DMS153 (cell line): Measurements from ENCODE around the gene PLXNC1.
A peak's percentile ranks its signal among the peaks of the same experiment; 100 is the strongest.

ENCODE experiments used
- DNase-seq: peaks from one replicate; lab custom pipeline; 2025; lab: John Stamatoyannopoulos, UW

Gene PLXNC1

DNA sequence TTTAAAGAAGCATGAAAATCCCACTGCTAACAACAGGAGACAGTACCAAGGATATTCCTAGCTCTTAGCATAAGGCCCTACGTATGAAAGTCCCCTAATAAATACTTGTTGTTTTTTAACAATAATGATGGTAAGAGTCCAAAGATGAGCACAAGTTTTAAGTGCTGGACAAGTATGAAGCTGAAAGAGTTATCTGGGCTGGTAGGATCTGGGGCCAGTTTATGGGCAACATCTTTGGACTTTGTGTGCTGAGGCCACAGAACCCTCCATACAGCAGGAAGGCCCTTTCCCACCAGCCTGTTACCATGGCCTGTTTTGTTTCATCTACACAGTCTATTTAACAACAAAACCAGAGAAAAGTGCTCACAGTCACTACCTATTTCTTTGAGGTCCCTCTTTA is 12.5 kb upstream of the PLXNC1 start:
- no peak for DNase-seq

DNA sequence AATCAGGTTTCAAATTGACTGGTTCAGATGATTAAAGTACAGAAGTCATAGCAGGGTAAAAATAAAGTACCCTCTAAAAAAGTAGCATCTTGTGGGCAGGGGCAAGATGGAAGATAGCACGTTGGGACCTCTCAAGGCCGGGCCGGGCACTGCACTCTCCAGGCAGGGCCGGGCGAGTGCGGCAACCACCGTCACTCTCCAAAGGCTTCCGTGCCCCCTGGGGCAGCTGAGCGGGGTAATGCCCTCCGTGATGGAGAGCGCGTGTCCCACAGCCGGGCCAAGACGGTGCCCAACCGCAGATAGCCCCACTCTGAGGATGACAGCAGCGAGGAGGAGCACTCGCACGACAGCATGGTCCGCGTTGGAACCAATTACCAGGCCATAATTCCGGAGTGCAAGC is 8.6 kb upstream of the PLXNC1 start:
- no peak for DNase-seq

DNA sequence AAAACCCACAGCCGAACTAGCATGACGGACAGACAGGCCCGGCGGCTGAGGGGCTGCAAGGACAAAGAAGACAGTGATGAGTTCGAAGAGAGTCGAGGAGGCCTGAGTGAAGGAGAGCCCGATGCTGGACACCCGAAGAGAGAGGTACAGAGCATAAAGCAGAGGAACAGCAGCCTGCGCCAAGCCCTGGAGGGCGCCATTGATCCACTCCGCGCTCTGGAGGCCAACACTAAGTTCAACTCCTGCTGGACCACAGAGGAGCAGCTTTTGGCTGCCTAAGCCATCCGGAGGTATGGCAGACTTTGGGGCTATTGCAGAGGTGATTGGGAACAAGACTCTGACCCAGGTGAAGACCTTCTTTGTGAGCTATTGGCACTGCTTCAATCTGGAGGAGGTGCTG is 7.8 kb upstream of the PLXNC1 start:
- DNase-seq = no peak

DNA sequence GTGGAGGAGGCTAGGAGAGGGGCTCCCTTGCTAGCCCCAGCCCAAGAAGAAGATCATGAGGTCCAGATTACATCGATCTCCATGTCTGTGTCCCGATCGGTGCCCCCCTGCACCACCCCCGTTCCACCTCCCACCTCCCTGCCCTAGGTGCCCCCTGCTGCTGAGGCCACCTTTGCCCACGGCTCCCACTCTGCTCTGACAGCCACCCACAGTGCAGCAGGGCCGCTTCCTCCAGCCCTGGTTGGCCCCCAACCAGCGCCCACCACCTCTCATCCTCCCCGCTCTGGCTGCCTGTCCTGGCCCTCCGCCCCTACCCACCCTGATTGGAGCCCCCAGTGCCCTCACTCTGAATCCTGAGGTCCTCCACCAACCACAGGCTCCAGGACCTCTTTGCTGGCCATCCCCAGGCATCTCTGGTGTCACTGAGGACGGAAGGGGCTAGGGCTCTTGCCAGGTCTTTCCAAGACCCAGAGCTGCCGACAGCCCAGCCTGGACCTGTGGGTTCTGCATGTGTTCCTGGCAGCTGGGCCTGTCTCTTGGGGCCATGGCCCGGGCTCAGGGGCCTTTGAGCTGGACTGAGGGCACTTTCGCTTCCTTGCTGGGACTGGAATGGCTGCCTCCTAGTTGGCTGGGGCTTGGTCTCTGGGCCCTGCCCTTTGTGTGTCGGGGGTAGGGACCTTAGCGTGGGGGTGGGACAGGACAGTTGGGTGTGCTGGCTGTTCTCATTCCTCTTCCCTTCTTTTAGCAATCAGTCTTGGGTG is 7.2 kb upstream of the PLXNC1 start:
- DNase-seq = no peak

DNA sequence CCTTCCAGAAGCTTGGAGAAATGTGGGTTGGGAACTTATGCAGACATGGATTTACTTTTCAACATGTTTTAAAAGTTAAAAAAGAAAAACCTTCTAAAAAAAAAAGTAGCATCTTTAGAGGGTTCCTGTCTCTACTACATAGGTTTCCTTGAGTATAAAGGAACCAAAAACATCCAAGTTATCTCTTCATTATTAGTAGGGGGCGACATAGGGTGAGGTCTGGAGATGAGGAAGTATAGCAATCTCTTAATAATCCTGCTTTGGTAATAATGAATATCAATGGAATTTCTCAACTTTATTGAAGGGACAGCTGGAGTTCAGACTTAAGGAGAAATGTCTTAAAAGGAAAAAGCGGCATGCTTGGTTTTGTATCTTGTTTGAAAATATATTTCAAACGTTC is 6.5 kb upstream of the PLXNC1 start:
- no peak for DNase-seq

DNA sequence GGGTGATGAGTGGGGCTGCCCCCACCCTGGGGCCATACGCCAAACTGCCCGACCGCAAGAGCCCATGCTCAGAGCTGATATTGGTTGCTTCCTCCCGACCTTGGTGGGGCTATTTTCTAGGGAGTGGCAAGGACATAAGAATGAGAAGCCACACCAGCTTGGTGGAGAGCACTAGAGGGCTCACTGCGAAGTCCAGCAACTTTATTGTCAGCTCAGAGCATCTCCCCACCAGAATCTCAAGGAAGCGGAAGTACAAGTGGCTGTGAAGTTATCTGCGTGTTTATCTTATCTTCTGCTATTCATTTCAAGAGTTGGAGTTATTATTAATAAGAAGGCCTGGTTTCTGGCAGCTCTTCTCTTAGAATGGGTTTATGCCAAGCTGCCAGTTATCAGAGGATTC is 4.9 kb upstream of the PLXNC1 start:
- DNase-seq = no peak

DNA sequence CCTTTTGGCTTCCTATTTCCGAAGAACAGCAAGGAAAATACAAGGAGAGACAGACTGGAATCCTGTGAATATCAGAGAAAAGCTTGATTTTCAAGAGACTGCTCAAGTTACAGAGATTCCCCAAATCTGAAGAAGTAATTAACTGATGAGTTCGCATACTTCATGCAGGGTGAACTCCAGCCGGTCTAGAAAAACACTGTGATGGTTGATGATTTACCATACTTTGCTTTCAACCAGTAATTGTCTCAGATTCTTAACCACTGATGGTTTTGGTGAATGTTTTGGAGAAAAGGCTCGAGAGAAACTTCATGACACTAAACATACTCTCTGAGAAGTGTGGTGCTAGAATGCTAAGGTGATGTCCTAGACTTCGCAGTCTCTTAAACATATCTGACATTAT is 4.4 kb upstream of the PLXNC1 start:
- no peak for DNase-seq

DNA sequence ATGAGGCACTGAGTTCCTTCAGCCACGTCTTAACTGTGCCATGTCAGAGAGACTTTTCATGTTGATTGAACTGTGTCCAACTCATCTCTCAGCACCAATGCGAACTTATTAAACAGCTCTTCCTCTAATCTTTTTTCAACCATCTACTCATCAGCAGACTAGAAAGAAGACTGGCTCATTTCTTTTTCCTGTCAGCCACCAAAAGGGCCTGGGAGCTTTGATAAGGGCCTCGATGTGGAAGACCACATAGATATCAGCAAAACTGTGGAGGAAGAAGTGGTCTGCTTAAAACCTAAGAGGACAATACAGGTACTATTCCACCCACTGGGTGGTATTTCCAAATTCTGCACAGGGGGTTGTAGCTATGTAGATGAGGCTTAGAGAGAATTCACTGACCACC is 3.6 kb upstream of the PLXNC1 start:
- DNase-seq = no peak

DNA sequence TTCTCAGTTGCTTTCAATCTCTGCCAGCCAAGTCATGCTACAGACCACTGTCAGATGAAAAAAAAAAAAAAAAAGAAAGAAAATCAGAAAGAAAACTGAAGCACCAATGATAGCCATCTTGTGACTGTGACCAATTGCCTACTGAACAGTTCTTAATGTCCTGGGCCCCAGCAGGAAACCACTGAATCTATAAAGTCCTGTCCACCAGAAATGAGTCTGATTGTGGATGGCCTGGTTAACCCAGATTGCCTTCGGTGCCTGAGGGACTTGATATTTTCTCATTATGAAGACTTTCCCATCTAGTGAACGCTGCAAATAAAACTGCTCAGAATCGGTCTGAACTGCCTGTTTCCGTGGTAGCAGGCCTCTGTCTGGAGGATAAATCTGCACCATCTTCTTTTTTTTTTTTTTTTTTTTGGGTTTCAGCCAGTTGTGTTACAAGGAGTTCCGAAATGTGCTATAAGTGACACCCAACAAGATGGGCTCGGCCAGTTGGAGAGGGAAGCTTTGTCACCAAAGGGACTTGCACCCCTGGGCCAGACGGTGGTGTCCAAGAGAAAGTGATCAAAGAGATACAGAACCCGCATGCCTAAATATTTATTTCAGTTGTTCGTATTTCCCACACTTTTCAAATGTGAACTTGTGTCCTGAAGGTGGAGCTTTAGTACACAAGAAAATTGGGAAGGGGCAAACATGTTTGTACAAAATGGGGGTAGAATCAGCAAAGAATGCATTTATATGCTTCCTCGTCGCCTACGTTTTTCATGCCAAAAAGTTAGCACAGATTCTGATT is 3.0 kb upstream of the PLXNC1 start:
- DNase-seq = no peak

DNA sequence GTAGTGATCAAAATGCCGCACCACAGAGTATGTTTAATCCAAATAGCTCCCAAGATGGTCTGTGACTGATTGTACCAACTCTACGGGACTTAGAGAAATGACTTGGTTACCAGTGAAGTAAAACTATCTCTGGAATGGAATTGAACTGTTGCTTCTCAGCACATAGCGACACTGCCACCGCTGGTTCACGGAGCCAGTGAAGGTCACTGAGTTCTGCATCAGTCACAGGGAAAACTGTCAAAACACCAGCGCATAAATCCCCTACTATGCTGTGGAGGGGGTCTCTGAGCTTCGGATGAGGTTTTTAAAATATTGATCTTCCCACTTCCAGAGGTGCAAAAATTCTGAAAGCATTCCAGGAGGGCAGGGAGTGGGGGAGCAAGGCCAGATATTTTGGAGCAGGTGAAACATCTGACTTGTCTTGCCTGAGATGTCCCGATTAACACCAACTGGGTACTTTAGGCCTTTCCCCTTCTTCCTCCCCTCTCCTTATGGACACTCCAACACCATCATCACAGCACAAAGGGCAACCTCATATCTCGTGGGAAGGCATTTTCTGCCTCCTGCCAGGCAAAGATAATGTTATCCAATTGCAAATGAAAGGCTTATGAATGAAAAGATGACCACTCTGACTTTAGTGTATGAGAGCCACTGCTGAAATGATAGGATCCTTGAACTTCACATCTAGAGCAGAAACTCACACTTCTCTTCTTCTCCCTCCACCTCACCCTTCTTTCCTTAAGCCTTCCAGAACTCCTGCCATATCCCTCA is 2.0 kb upstream of the PLXNC1 start:
- no peak for DNase-seq

DNA sequence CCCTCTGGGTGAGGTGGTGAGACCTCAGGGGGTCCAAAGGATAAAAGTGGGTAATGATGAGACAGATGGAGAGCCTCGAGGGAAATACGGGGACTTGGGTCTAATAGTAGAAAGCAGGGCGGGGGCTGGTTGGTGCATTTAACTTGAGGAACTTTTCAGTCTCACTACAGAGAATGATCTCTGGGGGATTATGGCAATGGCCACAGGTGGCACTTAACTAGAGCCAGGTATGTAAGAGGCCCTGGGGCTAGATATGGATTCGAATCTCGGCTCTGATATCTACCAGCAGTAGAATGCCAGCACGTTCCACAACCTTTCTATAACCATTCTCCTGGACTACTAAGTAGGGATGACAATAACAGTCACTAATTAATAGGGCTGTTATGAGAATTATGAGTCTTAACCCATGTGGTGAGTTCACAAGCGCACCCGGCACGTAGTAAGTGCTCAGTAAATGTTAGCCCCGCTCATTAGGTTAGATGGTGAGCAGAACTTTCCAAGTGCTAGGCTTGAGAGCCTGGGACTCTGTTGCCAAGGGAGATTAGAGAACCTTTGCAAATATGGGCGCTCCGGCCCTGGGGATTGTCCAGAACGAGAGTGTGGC is 888 bp upstream of the PLXNC1 start:
- DNase-seq = no peak

DNA sequence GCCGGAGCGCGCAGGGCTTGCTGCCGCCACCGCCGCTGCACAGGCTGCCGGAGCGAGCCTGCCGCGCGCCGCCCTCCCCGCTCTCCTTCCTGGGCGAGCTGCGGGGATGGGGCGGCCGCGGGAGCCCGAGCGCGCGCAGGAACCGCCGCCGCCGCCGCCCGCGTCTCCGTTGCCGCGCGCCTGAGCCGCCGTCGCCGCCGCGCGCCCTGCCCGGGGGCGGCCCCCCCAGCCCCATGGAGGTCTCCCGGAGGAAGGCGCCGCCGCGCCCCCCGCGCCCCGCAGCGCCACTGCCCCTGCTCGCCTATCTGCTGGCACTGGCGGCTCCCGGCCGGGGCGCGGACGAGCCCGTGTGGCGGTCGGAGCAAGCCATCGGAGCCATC is 352 bp downstream of the PLXNC1 start:
- DNase-seq = no peak

DNA sequence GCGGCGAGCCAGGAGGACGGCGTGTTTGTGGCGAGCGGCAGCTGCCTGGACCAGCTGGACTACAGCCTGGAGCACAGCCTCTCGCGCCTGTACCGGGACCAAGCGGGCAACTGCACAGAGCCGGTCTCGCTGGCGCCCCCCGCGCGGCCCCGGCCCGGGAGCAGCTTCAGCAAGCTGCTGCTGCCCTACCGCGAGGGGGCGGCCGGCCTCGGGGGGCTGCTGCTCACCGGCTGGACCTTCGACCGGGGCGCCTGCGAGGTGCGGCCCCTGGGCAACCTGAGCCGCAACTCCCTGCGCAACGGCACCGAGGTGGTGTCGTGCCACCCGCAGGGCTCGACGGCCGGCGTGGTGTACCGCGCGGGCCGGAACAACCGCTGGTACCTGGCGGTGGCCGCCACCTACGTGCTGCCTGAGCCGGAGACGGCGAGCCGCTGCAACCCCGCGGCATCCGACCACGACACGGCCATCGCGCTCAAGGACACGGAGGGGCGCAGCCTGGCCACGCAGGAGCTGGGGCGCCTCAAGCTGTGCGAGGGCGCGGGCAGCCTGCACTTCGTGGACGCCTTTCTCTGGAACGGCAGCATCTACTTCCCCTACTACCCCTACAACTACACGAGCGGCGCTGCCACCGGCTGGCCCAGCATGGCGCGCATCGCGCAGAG is 873 bp downstream of the PLXNC1 start:
- peak; percentile 29 for DNase-seq

DNA sequence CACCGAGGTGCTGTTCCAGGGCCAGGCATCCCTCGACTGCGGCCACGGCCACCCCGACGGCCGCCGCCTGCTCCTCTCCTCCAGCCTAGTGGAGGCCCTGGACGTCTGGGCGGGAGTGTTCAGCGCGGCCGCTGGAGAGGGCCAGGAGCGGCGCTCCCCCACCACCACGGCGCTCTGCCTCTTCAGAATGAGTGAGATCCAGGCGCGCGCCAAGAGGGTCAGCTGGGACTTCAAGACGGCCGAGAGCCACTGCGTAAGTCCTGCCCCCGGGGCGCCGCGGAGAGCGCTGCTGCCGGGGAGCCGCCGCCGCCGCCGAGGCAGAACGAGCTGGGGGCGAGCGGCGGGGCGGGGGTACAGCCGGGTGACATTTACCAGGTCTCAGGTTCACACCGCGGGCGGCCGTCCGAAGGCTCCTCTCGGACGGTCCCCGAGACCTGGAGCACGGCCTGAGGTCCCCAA is 1.4 kb downstream of the PLXNC1 start:
- no peak for DNase-seq

DNA sequence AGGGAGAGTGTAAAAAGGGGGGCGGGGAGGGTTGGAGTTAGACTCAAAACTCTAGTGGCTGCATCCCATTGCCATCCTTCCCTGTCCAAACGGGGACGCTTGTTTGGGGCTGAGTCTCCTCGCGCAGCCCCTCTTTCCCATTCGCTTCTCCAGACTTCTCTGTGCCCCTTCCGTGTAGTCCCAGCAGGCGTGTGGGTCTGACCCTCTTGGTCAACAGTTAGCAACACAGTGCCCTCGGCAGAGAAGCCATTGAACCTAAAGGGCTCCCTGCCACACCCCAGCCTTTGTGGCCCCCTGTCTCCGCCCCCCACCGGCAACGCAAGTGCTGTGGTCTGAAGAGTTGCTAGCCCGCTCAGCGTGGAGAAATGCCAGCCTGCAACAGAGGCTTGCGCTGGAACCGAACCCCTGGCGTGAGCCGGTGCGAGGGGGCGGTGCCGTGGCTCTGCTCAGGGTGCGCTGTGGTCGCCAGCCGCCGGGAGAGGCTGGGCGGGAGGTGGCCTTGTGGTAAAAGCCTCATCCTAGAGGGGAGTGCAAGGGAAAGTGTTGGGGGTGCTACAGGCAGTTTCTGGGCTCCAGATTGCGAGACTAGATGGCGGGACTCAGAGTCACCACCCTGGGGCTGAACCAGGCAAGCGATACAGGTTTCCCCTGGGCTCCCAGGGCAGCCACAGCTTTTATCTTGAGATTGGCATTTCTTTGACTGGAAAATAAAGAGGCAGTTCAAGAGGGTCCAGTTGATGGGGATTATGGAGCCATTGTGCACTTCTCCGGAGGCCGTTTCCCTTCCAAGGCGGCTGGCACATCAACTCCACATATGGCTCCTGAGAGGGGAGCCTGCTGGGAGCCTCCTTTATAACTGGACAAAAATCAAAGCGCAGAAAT is 2.1 kb downstream of the PLXNC1 start:
- no peak for DNase-seq

DNA sequence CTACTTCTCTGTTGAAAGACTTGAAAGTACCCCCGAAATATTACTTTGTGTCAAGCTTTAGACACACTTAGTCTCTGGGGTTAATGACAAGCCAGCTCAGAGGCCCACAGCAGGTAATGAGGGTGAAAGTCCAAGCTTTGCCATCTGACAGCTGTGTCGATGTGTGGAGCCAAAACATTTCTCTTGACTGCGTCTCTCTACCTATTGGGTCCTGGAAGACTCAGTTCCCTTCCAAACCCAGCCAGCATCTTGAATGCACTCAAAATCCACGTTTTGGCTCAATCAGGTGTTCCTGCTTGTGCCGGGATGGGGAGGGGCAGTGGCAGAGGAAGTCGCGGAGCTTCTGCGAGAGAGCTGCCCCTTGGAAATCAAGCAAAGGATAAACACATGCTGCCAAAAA is 3.2 kb downstream of the PLXNC1 start:
- DNase-seq = no peak

DNA sequence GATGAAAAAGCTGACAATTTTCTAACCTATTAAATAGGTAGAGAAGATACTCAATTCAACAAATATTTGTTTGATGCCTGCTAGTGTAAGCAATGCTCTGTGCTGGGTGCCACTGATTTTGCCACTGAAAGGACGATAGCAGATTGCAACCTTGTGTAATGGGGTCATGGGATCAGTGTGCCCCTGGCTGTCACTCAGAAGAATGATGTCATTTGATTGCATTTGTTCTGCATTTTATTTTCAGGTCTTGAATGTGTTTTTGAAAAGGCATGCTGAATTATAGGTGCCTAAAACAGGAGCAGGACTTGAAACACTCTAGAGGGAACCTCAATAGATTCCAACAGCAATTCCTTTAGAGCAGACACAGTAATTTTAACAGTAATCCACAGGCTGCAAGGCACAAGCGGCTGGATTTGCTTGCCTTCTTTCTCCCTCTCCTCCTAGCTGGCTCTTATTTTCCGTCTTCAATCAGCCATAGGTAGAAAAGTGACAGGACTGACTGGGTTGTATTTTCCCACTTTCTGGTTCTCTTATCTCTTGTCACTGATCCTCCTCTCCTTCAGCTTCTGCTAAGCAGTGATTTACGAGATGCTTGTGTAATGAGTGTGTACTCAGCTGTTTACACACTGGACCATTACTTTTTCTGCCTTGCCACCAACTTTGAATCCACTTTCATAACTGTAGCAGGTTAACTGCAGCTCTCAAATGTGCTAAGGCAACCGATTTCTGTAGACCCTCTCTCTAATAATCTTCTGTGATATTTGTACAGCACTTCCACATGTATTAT is 4.1 kb downstream of the PLXNC1 start:
- no peak for DNase-seq

DNA sequence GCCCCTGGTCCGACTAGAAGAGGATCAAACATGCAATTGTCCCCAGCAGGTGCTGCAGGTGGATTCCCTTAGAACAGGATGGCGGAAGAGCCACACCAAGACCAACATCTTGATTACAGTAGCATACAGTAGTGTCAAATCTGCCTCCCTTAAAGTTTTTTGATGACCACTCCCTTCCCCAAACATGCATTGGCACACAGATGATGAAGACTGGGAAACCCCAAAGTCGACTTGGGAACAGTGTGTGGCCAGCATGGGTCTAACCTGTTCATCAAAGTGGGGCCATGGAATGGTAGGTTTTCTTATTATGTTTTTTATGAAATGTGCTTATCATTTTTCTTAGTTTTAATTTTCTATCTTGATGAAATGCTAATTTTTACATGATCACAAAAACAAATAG is 8.8 kb downstream of the PLXNC1 start:
- no peak for DNase-seq

DNA sequence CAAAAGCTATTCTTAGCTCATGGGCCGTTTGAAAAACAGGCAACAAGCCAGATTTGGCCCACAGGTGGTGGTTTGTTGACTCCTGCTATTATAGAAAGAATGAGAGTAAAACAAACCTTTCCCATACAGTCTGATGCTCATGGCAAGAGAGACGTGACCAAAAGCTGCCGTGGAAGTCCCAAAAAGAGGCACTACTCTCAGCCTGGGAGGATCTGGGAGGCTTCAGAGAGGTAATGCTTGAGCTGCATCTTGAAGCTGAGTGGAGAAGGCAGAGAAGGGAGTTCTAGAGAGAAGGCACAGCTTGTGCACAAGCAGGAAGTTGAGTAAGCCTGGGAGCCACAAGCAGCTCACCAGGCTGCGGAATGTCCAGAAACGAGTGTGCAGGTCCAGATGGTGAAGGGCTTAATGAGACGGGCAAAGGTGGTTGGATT is 9.6 kb downstream of the PLXNC1 start:
- DNase-seq = no peak

DNA sequence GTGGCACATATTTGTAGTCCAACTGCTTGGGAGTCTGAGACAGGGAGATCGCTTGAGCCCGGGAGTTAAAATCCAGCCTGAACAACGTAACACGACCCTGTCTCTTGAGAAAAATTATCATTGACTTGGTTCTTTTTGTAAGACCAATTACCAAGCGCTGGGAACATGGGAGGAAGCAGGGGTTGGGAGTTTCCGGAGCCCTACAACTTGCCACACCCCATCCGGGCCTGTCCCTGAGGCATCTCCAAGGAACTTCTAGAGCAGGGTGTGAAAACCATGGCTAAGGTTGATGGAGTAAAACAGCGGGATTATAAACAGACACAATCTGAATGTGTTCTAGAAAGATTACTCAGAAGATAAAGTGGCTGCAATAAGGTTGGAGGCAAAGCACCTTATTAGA is 10.3 kb downstream of the PLXNC1 start:
- DNase-seq = no peak
